ENCODE measurements around the gene PCBP3.

- TF ChIP-seq SUZ12 (IDR thresholded peaks at IDR 0.05; ENCODE audit: low read length) = no peak
- TF ChIP-seq CTCF (IDR thresholded peaks at IDR 0.05; ENCODE audit: control extremely low read depth in 1 of 3, insufficient read depth in 1 of 3, low read depth in 1 of 3, low read length in 3 of 3) = no peak
- TF ChIP-seq POLR2A (IDR thresholded peaks at IDR 0.05; ENCODE audit: control extremely low read depth in 1 of 2, low read depth in 2 of 2, low read length in 2 of 2) = no peak
These were observed 288.0 kb downstream of the PCBP3 start for GRCh38 chr21:45931397-45931969.
